ENCODE results near the gene RCN1. TPM values are rescaled to one million over a fixed set of nuclear protein-coding genes. Genes with fewer than 3 reads are reported as not detected.
"Not testable (repeated sequence)": the region's sequence is repeated elsewhere in the genome, so short reads cannot be mapped to it uniquely, and the experiment has no call there.

RCN1 gene
- total RNA-seq, 1 donor from 2014 or later, result 167 TPM

GRCh38 chr11:32100495-32100894 is 9.6 kb downstream of the RCN1 start:
- Mint-ChIP-seq H3K27ac (ENCODE audit: unreplicated experiment) (no peak overlapping the region), H3K9me3 (no peaks in the 10 kb centered on the region), H3K4me1 (peaks cover 17% of the 10 kb centered on the region), H3K36me3 (ENCODE audit: low read depth) (peaks cover 53% of the 10 kb centered on the region), H3K4me3 (no peak overlapping the region), H3K27me3 (ENCODE audit: low read depth) (no peaks in the 10 kb centered on the region)
- no peak for TF ChIP-seq CTCF (conservative IDR thresholded peaks at IDR 0.05)
- DNase-seq (ENCODE audit: low read depth, low spot score), result no peak

- Mint-ChIP-seq H3K4me1 (peaks cover 17% of the 10 kb centered on the region), H3K27ac (ENCODE audit: unreplicated experiment) (no peak overlapping the region), H3K4me3 (peak overlapping the region; percentile 11), H3K27me3 (ENCODE audit: low read depth) (no peaks in the 10 kb centered on the region), H3K9me3 (no peaks in the 10 kb centered on the region), H3K36me3 (ENCODE audit: low read depth) (peaks cover 49% of the 10 kb centered on the region)
- no peak for TF ChIP-seq CTCF (conservative IDR thresholded peaks at IDR 0.05)
- no peak for DNase-seq (ENCODE audit: low read depth, low spot score)
Observed at GRCh38 chr11:32101791-32102190, 10.9 kb downstream of the RCN1 start.

GRCh38 chr11:32103121-32103719 is 12.3 kb downstream of the RCN1 start:
- H3K4me3 Mint-ChIP-seq; H3K27ac Mint-ChIP-seq (ENCODE audit: unreplicated experiment); DNase-seq (ENCODE audit: low read depth, low spot score); H3K9me3 Mint-ChIP-seq; H3K27me3 Mint-ChIP-seq (ENCODE audit: low read depth): not testable (repeated sequence)
- Mint-ChIP-seq H3K36me3 (ENCODE audit: low read depth) (peaks cover 36% of the 10 kb centered on the region), H3K4me1 (peaks cover 17% of the 10 kb centered on the region)

- peaks cover 29% of the 10 kb centered on the region for H3K36me3 Mint-ChIP-seq (ENCODE audit: low read depth)
- no peak for TF ChIP-seq CTCF (conservative IDR thresholded peaks at IDR 0.05)
- H3K4me3 Mint-ChIP-seq, result no peak overlapping the region
- no peak overlapping the region for H3K27ac Mint-ChIP-seq (ENCODE audit: unreplicated experiment)
- H3K9me3 Mint-ChIP-seq, result no peaks in the 10 kb centered on the region
- H3K4me1 Mint-ChIP-seq, result peaks cover 17% of the 10 kb centered on the region
- no peaks in the 10 kb centered on the region for H3K27me3 Mint-ChIP-seq (ENCODE audit: low read depth)
- no peak for DNase-seq (ENCODE audit: low read depth, low spot score)
Observed at GRCh38 chr11:32103941-32104340, 13.1 kb downstream of the RCN1 start.

GRCh38 chr11:32105871-32106560 is 15.1 kb downstream of the RCN1 start:
- Mint-ChIP-seq H3K27ac (ENCODE audit: unreplicated experiment) (peak overlapping the region; percentile 31), H3K4me1 (peaks cover 11% of the 10 kb centered on the region), H3K4me3 (no peak overlapping the region), H3K36me3 (ENCODE audit: low read depth) (peaks cover 14% of the 10 kb centered on the region), H3K27me3 (ENCODE audit: low read depth) (no peaks in the 10 kb centered on the region), H3K9me3 (no peaks in the 10 kb centered on the region)
- TF ChIP-seq CTCF (conservative IDR thresholded peaks at IDR 0.05), result no peak
- DNase-seq (ENCODE audit: low read depth, low spot score), result no peak

GRCh38 chr11:32107647-32108046 is 16.8 kb downstream of the RCN1 start:
- H3K9me3 Mint-ChIP-seq, result no peaks in the 10 kb centered on the region
- H3K4me3 Mint-ChIP-seq, result no peak overlapping the region
- no peak for TF ChIP-seq CTCF (conservative IDR thresholded peaks at IDR 0.05)
- no peaks in the 10 kb centered on the region for H3K4me1 Mint-ChIP-seq
- no peak for DNase-seq (ENCODE audit: low read depth, low spot score)
- no peaks in the 10 kb centered on the region for H3K27me3 Mint-ChIP-seq (ENCODE audit: low read depth)
- H3K27ac Mint-ChIP-seq (ENCODE audit: unreplicated experiment), result no peak overlapping the region
- peaks cover 6% of the 10 kb centered on the region for H3K36me3 Mint-ChIP-seq (ENCODE audit: low read depth)

Data from neural crest cell (in vitro differentiated cells).